ENCODE measurements around the gene SLC19A2.

The SLC19A2 gene

DNA sequence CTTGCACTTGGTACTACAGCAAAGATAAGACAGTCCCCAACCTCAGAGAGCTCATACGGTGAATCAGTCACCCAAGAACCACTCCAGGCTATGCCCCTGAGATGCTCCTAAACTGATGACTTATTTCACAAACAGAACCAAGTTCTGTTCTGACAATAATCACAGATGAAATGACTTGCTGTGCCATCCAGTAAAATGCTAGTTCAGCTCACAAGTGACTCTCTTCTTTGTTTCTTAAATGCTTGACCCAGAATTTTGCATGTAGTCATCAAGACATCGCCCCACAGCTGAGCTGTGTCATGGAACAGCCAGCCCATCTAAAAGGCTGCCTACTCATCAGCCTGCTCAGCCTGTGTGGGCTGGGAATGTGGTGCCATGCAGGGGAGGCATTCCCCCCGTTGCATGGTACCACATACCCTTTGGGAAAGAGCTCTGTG is 6.1 kb upstream of the SLC19A2 start:
- no peak overlapping the region for H3K4me3 ChIP-seq (ENCODE audit: severe bottlenecking)
- ATAC-seq (ENCODE audit: low read depth) (no peak; the same call in 2 of the 3 replicates), DNase-seq (ENCODE audit: low spot score) (no peak)
- no peaks in the 10 kb centered on the region for H3K36me3 ChIP-seq (ENCODE audit: low read depth)
- H3K27ac ChIP-seq (ENCODE audit: poor library complexity, severe bottlenecking) = no peak overlapping the region
- peaks cover 11% of the 10 kb centered on the region for H3K4me1 ChIP-seq (ENCODE audit: insufficient read depth, poor library complexity, severe bottlenecking)
- no peaks in the 10 kb centered on the region for H3K27me3 ChIP-seq (ENCODE audit: insufficient read depth, poor library complexity, severe bottlenecking)
- H3K9me3 ChIP-seq (ENCODE audit: severe bottlenecking) = no peaks in the 10 kb centered on the region
- TF ChIP-seq, protein P1, sequence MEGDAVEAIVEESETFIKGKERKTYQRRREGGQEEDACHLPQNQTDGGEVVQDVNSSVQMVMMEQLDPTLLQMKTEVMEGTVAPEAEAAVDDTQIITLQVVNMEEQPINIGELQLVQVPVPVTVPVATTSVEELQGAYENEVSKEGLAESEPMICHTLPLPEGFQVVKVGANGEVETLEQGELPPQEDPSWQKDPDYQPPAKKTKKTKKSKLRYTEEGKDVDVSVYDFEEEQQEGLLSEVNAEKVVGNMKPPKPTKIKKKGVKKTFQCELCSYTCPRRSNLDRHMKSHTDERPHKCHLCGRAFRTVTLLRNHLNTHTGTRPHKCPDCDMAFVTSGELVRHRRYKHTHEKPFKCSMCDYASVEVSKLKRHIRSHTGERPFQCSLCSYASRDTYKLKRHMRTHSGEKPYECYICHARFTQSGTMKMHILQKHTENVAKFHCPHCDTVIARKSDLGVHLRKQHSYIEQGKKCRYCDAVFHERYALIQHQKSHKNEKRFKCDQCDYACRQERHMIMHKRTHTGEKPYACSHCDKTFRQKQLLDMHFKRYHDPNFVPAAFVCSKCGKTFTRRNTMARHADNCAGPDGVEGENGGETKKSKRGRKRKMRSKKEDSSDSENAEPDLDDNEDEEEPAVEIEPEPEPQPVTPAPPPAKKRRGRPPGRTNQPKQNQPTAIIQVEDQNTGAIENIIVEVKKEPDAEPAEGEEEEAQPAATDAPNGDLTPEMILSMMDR (IDR thresholded peaks at IDR 0.05; ENCODE audit: poor library complexity, severe bottlenecking) = no peak

DNA sequence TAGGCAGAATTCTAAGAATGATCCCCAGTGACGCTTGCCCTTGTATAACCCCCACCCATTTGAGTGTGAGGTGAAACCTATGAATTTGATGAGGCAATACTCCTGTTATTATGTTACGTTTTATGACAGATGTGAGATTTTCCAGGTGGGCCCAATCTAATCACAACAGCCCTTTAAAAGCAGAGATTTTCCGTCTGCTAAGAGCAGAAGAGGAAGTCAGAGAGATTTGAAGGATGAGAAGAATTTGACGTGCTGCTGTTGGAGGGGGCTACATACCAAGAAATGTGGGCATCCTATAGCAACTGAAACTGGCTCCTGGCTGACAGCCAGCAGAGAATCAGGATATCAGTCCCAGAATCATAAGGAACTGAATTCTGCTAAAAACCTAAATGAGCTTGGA is 2.4 kb upstream of the SLC19A2 start:
- Histone ChIP-seq H3K27ac (ENCODE audit: poor library complexity, severe bottlenecking) (no peak overlapping the region), H3K36me3 (ENCODE audit: low read depth) (no peaks in the 10 kb centered on the region), H3K4me1 (ENCODE audit: insufficient read depth, poor library complexity, severe bottlenecking) (peaks cover 13% of the 10 kb centered on the region), H3K4me3 (ENCODE audit: severe bottlenecking) (no peak overlapping the region), H3K27me3 (ENCODE audit: insufficient read depth, poor library complexity, severe bottlenecking) (no peaks in the 10 kb centered on the region), H3K9me3 (ENCODE audit: severe bottlenecking) (no peaks in the 10 kb centered on the region)
- DNase-seq (ENCODE audit: low spot score) (no peak), ATAC-seq (ENCODE audit: low read depth) (no peak)
- TF ChIP-seq, protein P1 (IDR thresholded peaks at IDR 0.05; ENCODE audit: poor library complexity, severe bottlenecking) = no peak

DNA sequence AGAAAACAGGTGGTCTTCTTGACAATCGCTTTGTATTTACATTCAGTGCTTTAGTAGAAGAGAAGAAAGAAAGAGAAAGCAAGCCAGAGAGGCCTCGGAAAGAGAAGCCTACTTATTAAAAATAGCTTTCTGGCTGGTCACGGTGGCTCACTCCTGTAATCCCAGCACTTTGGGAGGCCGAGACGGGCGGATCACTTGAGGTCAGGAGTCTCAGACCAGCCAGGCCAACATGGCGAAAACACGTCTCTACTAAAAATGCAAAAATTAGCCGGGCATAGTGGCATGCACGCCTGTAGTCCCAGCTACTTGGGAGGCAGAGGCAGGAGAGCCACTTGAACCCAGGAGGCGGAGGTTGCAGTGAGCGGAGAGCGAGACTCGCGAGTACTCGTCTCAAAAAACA is 1.8 kb upstream of the SLC19A2 start:
- no peaks in the 10 kb centered on the region for H3K36me3 ChIP-seq (ENCODE audit: low read depth)
- DNase-seq (ENCODE audit: low spot score) = no peak
- no peak for ATAC-seq (ENCODE audit: low read depth)
- peak overlapping the region; percentile 97 for H3K27ac ChIP-seq (ENCODE audit: poor library complexity, severe bottlenecking)
- TF ChIP-seq, protein P1 (IDR thresholded peaks at IDR 0.05; ENCODE audit: poor library complexity, severe bottlenecking) = no peak
- H3K4me1 ChIP-seq (ENCODE audit: insufficient read depth, poor library complexity, severe bottlenecking) = peaks cover 13% of the 10 kb centered on the region
- H3K9me3 ChIP-seq (ENCODE audit: severe bottlenecking) = no peaks in the 10 kb centered on the region
- H3K4me3 ChIP-seq (ENCODE audit: severe bottlenecking) = no peak overlapping the region
- H3K27me3 ChIP-seq (ENCODE audit: insufficient read depth, poor library complexity, severe bottlenecking) = no peaks in the 10 kb centered on the region

DNA sequence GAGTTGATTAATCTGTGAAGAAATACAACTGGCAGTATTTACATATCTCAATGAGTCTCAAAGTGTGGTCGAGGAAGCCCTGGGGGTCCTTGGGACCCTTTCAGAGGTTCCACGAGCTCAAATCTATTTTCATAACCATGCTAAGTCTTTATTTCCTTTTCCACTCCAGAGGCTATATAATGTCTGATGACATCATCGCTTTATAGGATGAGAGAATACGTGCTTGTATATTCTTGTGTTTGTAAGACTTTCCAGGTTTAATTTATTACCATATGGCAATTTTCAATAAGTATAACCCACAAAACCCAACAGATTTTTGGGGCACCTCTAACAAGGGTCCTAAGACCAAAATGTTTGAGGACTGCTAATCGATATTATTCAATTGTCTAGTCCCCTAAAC is 1.4 kb upstream of the SLC19A2 start:
- Histone ChIP-seq H3K4me3 (ENCODE audit: severe bottlenecking) (peak overlapping the region; percentile 62), H3K27me3 (ENCODE audit: insufficient read depth, poor library complexity, severe bottlenecking) (no peaks in the 10 kb centered on the region), H3K4me1 (ENCODE audit: insufficient read depth, poor library complexity, severe bottlenecking) (peaks cover 13% of the 10 kb centered on the region), H3K36me3 (ENCODE audit: low read depth) (no peaks in the 10 kb centered on the region), H3K9me3 (ENCODE audit: severe bottlenecking) (no peaks in the 10 kb centered on the region), H3K27ac (ENCODE audit: poor library complexity, severe bottlenecking) (peak overlapping the region; percentile 97)
- no peak for ATAC-seq (ENCODE audit: low read depth)
- DNase-seq (ENCODE audit: low spot score) = no peak
- TF ChIP-seq, protein P1 (IDR thresholded peaks at IDR 0.05; ENCODE audit: poor library complexity, severe bottlenecking) = no peak

DNA sequence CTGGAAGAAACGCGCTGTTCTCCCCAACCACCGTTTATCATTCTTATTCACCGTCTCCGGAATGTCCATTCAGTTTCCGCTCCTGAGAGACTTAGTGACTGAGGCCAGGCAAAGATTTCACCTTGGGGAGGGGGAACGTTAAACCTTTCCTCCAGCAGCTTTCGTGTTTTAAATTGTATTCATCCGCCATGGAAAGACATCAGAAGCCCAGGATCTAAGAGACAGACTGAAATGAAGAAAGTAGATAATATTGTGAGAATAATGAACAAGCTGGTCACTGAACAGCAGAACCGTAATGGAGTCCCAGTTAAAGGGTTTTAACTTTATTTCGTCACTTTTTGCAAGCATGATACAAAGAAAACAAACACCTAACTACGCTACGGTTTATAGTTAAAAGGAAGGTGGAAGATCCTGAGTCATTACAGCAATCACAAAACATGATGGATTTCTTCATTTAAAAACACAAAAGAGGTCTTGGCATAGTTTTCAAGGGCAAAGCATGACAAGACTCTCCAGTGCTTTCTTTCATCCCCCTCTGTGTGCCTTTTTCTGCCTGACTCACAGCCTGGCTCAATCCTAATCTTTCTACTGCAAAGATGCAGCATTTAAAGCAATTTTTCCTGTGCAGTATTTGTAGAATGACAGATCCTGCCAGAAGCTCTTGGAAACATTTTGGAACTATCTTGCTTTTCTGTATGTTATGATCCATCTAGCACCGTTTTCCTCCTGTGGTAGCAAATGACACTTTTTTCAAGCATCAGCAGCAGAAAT is 722 bp upstream of the SLC19A2 start:
- Histone ChIP-seq H3K4me1 (ENCODE audit: insufficient read depth, poor library complexity, severe bottlenecking) (peaks cover 13% of the 10 kb centered on the region), H3K4me3 (ENCODE audit: severe bottlenecking) (peak overlapping the region; percentile 62), H3K27me3 (ENCODE audit: insufficient read depth, poor library complexity, severe bottlenecking) (no peaks in the 10 kb centered on the region), H3K9me3 (ENCODE audit: severe bottlenecking) (no peaks in the 10 kb centered on the region), H3K36me3 (ENCODE audit: low read depth) (no peaks in the 10 kb centered on the region), H3K27ac (ENCODE audit: poor library complexity, severe bottlenecking) (peak overlapping the region; percentile 97)
- DNase-seq (ENCODE audit: low spot score) (no peak), ATAC-seq (ENCODE audit: low read depth) (no peak)
- TF ChIP-seq, protein P1 (IDR thresholded peaks at IDR 0.05; ENCODE audit: poor library complexity, severe bottlenecking) = no peak

All from RWPE2 (cell line).